GM23248 (cell line): ENCODE results near the gene FARS2.

Experiments used
- EZH2 ChIP-seq: fragments of 200-600 bp; sonication (generic); IDR thresholded peaks from 2 replicates; pipeline ENCODE4 v1.6.1; 2018; ENCODE audit warnings: antibody characterized with exemption, mild to moderate bottlenecking; ENCODE audit not compliant: insufficient read depth, poor library complexity, severe bottlenecking
- EZH2phosphoT487 ChIP-seq: fragments of 200-600 bp; sonication (generic); IDR thresholded peaks from 2 replicates; pipeline ENCODE4 v1.6.1; 2018; ENCODE audit warnings: antibody characterized with exemption, moderate library complexity, mild to moderate bottlenecking, low read depth; ENCODE audit not compliant: insufficient read depth

DNA sequence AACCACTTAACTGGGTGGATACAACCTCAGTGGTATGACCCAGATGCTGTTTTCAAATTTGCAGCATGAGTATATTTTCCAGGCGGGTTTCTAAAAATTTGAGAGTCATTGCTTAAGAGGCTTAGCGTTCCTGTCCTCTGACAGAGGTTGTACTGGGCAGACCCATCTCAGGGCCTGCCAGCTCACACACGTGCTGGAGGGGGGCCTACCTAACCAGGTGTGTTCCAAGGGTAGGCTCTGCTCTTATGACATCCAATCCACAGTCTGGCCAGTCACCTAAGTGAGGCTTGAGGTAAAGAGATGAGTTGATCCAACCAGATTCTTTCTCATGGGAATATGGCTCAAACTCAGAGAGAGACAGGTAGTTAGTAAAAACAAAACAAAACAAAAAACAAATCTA lies 1.9 kb upstream of the FARS2 start:
- TF ChIP-seq EZH2 (no peak), EZH2phosphoT487 (no peak)
